GM19238 (cell line): Measurements from ENCODE around the gene BCAN.

ENCODE experiments used
- DNase-seq: peaks from one replicate; pipeline ENCODE4 v3.0.0; 2011; ENCODE audit warnings: low spot score; ENCODE audit not compliant: insufficient read length

BCAN gene

DNA sequence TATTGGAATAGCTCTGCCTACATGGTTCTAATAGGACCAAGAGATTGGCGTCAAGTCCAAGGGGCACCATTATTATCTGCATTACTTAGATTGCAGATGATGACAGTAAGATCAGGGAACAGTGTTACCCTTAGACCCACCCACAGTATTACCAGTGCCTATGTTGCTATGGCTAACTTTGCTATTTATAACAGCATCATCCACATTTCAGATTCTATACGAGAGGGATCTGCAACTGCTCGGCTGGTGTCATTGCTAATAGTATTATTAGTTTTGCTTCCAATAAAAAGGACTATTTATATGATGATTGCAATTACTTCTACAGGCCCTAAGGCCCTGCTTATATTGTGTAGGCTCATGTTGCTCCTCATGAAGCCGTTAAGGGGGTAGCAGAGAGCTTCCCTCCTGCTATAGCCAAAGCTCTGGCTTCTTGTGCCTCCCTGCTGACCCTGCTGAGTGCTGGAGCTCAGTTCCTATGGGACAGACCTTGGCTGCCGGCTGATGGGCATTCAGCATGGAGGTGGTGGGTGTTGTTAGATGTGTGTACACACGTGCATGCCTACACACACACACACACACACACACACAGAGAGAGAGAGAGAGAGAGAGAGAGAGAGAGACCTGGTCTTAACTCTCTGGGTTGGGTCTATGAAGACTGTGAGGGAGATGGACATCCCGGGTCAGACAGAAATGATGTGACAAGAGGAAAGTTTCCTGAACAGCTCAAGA, 1.3 kb downstream of the BCAN start:
- DNase-seq, result no peak

DNA sequence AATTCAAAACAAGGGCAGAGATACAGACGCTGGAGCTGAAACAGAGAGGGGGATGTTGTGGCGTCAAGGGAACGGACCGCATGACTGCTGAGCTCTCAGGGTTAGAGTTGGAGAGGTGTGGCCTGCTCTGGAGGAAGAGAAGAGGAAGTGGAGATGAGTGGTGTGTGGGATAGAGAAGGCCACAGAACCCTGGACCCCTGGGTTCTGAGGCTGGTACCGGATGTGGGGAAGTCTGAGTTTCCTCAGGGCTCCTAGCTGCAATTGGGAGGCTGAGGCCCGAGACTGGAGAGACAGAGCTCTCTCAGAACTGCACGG, 1.8 kb downstream of the BCAN start:
- peak; percentile 58 for DNase-seq

DNA sequence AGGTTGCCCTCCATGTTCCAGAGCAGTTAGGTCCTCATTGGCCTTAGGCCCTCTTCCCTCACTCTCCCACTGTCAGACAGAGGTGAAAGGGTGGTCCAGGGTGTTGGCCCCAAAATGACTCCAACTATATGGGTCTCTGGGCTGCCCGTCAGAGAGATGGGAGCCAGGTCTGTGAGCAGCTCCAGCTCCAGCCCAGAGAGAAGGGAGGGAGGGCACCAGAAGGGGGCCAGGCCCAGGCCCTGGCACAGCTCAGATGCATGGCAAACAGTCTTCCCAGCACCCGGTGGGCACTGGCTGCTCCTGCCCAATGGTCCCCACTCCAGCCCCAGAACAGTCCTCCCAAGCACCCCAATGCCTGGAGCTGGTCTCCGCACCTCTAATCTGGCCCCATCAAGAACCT, 2.2 kb downstream of the BCAN start:
- no peak for DNase-seq

DNA sequence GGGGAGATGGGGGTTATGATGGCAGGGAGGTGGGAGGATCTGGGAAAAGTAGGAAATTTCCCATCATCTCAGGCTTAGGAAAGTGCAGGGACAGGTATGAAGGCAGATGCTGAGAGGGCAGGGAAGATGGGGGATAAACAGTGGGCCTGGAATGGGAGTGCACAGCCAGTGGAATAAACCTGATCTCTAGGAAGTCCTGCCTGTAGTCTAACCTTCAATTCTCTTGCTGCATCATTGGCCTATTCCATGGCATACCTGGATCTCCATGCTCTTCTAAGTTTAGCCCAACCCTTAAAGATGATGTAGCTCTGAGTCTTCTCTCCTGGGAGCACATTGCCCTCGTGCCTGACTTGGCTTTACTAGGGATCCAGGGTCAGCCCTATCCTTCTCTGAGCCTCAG, 2.7 kb downstream of the BCAN start:
- DNase-seq, result no peak

DNA sequence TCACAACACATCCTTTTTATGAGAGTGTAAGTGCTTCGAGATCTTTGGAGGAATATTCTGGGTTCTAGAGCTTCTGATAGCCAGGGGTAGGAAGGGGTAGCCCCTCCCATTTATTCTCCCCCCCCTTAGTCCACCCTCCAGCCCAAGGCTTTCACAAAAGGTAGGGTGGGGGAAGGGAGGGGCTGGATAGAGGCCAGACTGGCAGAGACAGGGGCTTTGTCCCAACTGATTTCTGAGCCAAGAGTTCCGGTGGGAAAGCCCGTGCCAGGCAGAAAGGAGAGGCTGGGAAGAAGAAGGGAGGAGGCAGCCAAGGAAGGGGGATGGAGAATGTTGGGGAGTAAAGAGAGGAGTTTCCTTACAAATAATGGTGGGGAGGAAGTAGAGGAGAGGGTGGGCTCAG, 3.1 kb downstream of the BCAN start:
- no peak for DNase-seq

DNA sequence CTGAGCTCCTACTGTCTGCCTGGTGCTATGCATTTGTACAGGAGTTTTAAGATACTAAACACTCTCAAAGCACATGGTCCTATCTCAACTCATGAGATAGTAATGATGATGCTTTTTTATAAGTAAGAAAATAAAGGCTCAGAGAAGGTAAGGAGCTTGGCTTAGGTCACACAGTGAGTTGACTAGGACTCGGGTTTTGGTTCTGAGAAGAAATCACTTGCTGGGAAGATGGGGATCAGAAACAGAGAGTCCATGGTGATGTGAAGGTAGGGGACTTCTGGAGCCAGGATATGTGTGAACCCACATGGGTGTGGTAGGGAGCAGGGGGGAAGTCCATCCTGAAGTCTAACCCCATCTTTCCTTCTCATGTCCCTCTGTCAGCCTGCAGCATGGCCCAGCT, 3.7 kb downstream of the BCAN start:
- no peak for DNase-seq

DNA sequence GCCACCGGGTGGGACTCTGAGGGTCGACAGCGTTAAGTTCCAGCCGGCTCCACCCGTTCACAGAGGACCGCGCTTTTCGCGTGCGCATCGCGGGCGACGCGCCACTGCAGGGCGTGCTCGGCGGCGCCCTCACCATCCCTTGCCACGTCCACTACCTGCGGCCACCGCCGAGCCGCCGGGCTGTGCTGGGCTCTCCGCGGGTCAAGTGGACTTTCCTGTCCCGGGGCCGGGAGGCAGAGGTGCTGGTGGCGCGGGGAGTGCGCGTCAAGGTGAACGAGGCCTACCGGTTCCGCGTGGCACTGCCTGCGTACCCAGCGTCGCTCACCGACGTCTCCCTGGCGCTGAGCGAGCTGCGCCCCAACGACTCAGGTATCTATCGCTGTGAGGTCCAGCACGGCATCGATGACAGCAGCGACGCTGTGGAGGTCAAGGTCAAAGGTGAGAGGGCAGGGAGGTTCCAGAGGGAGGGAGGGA, 4.9 kb downstream of the BCAN start:
- DNase-seq, result no peak

DNA sequence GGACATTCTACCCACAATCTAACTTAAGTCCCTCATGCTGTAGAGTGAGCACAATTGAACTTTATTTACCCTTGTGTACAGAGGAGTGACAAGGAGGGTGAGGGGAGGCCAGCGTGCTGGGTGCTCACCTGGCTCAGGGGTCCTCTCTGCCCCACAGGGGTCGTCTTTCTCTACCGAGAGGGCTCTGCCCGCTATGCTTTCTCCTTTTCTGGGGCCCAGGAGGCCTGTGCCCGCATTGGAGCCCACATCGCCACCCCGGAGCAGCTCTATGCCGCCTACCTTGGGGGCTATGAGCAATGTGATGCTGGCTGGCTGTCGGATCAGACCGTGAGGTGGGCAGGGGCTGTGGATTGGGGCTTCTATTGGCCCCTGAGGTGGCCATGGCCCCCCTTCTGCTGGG, 5.4 kb downstream of the BCAN start:
- DNase-seq, result no peak

DNA sequence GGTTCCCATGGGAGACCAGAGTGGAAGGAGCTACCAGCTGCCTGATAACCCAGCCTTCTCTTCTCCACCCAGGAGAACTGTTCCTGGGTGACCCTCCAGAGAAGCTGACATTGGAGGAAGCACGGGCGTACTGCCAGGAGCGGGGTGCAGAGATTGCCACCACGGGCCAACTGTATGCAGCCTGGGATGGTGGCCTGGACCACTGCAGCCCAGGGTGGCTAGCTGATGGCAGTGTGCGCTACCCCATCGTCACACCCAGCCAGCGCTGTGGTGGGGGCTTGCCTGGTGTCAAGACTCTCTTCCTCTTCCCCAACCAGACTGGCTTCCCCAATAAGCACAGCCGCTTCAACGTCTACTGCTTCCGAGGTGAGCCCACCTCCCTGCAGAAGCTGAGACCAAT, 6.6 kb downstream of the BCAN start:
- DNase-seq, result no peak

DNA sequence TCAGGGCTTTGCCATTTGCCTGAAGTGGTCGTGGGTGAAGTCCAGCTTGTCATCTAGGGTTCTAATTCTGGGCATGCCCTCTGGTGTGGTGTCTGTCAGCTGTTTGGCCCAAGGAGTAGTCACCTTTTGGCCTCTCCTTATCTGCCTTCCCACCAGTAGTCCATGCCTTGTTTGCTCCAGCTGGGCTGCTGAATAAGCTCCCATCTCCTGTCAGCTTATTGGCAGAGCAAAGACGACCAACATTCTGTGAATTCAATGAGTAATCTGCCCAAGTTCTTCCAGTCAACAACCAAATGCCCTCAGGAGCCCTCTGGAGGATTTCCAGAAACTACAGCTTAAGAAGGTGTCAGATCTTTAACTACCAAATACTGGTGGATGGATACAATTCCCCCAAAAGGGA, 7.0 kb downstream of the BCAN start:
- DNase-seq, result no peak

DNA sequence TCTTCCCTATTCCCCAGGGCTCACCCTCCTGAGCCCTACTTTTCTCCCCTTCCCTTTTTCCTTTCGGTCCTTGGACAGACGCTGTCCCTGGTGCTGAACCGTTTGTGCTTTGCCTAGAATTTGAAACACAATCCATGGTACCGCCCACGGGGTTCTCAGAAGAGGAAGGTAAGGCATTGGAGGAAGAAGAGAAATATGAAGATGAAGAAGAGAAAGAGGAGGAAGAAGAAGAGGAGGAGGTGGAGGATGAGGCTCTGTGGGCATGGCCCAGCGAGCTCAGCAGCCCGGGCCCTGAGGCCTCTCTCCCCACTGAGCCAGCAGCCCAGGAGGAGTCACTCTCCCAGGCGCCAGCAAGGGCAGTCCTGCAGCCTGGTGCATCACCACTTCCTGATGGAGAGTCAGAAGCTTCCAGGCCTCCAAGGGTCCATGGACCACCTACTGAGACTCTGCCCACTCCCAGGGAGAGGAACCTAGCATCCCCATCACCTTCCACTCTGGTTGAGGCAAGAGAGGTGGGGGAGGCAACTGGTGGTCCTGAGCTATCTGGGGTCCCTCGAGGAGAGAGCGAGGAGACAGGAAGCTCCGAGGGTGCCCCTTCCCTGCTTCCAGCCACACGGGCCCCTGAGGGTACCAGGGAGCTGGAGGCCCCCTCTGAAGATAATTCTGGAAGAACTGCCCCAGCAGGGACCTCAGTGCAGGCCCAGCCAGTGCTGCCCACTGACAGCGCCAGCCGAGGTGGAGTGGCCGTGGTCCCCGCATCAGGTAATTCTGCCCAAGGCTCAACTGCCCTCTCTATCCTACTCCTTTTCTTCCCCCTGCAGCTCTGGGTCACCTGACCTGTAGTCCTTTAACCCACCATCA, 10.4 kb downstream of the BCAN start:
- no peak for DNase-seq

DNA sequence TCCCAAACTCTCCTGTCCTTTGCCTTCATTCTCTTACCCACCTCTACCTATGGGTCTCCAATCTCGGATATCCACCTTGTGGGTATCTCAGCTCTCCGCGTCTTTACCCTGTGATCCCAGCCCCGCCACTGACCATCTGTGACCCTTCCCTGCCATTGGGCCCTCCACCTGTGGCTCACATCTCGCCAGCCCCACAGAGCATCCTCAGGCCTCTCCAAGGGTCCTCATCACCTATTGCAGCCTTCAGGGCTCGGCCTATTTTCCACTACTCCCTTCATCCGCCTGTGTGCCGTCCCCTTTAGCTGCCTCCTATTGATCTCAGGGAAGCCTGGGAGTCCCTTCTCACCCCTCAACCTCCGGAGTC, 11.1 kb downstream of the BCAN start:
- no peak for DNase-seq

DNA sequence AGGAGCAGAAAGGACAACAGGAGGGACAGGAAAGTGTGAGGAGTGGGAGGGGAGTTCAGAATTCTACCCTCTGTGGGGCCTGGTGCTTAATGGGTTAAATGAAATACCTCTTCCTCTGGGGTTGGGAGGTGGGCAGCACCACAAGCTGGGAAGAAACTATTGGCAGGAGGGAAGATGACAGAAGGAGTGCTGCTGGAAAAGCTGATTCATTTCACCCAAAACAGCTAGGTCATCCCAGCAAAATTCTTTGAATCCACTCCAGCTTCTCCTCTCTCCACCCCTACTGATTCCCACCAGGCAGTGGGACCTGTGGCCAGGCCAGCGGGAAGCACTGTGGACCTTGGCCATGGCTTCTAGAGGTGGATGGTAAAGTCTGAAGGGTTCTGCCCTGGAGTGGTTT, 12.8 kb downstream of the BCAN start:
- no peak for DNase-seq

DNA sequence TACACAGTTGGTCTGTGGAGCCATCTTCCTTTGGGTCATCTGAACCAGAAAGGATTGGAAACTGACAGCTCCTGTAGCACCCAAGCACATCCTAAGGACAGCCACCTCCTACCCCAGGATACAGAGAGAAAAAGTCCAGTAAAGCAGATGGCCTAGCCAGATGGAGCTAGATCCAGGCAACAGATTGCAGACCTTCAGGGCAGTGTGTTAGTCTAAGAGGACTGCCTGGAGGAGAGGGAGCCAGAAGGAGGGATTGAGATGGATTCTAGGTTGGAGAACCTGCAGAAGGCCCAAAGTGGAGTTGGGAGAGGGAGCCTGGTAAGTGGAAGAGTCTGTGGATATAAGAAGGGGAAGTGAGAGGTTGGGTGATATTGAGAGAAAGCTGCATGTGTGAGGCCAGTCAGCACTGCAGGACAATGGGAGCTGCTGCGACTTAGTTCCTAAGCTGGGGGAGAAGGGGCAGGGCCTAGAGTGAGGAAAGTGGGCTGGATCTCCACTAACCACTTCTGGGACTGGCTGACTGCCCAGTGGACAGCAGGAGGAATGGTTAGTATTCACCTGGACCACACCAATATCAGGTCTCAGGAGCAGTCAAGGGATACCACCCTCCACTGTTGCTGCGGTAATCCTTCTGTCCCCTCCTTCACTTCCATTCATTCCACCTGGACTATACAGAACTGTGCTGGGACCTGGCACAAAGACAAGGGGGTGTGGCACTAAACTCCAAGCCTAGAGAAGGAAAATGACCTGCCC, 13.4 kb downstream of the BCAN start:
- no peak for DNase-seq

DNA sequence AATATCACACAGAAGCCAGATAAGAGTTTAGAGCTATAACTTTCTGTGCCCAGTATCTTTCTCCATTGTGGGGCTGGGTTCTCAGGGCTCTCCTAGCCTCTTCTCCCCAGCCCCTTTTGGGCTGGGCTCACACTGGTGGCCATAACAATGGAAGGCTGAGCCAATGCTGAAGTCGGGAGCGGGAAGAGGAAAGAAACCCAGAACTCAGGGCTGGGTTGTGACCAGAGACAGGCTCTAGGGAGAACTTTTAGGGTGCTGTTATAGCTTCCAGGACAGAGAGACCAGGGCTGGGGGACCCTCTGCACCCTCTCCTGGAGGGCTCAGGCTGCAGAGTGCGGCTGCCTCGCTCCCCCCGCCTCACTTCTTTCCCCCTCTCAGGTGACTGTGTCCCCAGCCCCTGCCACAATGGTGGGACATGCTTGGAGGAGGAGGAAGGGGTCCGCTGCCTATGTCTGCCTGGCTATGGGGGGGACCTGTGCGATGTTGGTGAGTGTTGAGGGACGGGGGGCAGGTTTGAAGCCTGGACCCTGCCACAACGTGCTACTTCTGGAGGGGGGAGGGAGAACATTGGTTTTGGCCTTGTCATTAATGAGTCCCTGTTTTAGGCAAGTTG, 14.1 kb downstream of the BCAN start:
- DNase-seq, result no peak

DNA sequence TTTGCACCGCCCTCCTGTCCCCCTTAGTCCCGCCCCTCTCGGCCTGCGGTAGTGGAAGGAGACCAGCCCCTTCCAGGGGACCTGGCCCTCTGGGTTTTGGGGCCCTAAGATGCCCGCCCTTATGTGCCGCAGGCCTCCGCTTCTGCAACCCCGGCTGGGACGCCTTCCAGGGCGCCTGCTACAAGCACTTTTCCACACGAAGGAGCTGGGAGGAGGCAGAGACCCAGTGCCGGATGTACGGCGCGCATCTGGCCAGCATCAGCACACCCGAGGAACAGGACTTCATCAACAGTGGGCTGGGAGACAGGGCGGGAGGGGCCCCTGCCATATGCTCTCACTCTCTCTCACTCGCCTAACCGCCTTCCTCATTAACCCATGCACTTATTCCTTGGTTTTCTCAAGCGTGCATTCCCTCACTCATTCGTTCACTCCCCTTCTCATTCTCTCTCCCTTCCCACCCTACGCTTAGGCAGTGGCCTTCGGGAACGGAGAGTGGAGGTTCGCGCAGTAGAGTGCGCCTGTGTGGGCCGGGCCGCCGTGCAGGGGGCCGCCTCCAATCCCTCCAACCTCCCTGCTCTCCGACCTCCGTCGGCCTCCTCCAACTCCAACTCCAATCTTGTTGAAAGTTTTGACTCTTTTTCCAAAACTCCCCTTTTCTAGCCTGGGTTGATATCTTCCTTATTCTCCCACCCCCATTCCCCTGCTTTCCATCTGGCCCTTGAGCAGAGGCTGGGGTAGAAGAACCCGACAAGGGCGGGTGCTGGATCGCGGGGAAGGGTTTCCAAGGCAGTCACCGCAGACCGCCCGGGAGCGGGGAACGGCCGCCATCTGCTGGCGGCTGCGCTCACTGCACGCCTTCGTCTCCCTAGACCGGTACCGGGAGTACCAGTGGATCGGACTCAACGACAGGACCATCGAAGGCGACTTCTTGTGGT, 15.2 kb downstream of the BCAN start:
- DNase-seq, result peak; percentile 77

DNA sequence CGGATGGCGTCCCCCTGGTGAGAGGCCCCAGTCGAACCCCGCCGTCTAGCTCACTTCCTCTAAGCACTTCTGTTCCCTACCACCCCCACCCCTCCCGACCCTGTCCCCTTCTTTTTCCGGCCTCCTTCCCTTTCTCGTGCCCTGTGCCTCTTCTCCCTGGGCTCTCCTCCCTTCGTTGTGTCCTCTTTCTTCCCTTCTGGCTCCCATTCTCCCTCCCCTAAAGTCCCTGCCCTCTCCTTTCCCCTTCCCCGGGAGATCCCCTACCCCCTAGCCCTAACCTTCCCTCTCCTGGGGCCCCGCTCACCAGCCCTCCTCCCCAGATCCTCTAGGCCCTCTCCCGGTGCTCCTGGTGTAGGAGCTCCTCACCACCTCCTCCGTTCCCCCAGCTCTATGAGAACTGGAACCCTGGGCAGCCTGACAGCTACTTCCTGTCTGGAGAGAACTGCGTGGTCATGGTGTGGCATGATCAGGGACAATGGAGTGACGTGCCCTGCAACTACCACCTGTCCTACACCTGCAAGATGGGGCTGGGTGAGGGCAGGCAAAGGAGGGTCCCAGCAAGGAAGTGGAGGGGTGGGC, 15.9 kb downstream of the BCAN start:
- no peak for DNase-seq

DNA sequence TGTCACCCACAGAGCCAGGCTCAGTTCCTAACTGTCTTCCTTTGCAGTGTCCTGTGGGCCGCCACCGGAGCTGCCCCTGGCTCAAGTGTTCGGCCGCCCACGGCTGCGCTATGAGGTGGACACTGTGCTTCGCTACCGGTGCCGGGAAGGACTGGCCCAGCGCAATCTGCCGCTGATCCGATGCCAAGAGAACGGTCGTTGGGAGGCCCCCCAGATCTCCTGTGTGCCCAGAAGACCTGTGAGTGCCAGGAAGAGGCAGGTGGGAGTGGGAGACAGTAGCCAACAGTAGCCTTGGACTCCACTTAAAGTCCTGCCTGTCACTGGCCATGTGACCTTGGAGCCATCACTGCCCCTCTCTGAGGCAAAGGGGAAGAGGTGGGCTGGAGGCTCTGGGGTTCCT, 16.6 kb downstream of the BCAN start:
- no peak for DNase-seq

DNA sequence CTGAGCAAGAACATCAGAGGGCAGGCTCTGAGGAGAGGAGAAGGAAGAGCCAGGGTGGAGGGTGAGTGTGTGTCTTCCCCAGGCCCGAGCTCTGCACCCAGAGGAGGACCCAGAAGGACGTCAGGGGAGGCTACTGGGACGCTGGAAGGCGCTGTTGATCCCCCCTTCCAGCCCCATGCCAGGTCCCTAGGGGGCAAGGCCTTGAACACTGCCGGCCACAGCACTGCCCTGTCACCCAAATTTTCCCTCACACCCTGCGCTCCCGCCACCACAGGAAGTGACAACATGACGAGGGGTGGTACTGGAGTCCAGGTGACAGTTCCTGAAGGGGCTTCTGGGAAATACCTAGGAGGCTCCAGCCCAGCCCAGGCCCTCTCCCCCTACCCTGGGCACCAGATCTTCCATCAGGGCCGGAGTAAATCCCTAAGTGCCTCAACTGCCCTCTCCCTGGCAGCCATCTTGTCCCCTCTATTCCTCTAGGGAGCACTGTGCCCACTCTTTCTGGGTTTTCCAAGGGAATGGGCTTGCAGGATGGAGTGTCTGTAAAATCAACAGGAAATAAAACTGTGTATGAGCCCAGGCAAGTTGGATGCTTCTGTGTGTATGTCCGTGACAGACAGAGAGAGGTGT, 17.1 kb downstream of the BCAN start:
- DNase-seq, result no peak

DNA sequence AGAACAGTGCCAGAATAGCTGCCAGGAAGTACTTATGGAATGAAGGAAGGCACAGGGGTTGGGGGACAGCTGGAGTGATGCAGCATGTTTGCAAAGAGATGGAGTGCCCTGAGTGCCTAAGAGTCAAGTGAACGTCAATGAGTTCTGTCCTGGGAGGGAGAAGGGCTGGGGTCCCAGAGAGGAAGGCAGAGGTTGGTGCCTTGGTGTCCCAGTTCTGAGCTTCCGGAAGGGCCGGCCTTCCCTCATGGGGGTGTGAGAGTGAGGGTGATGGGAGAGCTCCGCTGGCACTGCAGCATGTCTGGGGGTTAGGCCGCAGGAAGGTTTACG, 17.7 kb downstream of the BCAN start:
- DNase-seq, result no peak
